HCT116 (cell line): ENCODE data around the gene FARSA. TPM values are rescaled to one million over a fixed set of nuclear protein-coding genes. Genes with fewer than 3 reads are reported as not detected.

ENCODE experiments used
- ATAC-seq: fragments of 200-7000 bp; cut with Tn5 transposase; 2 replicates; pipeline ENCODE4 v1.9.1; 2020; ENCODE audit warnings: mild to moderate bottlenecking, moderate library complexity
- BruUV-seq: library from RNA; stranded (reverse); fragments of 400-500 nt; replicated peaks from 2 replicates; lab custom pipeline; 2021; lab: Mats Ljungman, UMichigan
- CTCF ChIA-PET: fragments of 300-600 bp; sonication (Branson Sonifier 250); formaldehyde crosslinking; loops from one replicate; lab custom pipeline; 2021; ENCODE audit warnings: antibody characterized with exemption; lab: Charles Lee
- POLR2A ChIA-PET: fragments of 300-600, 350-600 bp; sonication (Branson Sonifier 250); formaldehyde crosslinking; loops from one replicate; lab custom pipeline; 2021; ENCODE audit warnings: antibody characterized with exemption; lab: Charles Lee
- RAD21 ChIA-PET, 2 experiments: fragments of 300-600 bp; sonication (Branson Sonifier 250); formaldehyde crosslinking; loops; one replicate each; lab custom pipeline; 2023; ENCODE audit warnings: low total read pairs in 2 of 2; ENCODE audit not compliant: uncharacterized antibody in 2 of 2, unreplicated experiment in 2 of 2, low non-redundant PET in 1 of 2; lab: Charles Lee
- DNase-seq: peaks from one replicate; pipeline ENCODE4 v3.0.0-alpha.2; 2010; ENCODE audit warnings: low read depth, low spot score
- H2AFZ ChIP-seq: fragments of 200-600 bp; shearing (Covaris generic), sonication (generic); 2 replicates; pipeline ENCODE4 v1.6.1; 2017; ENCODE audit warnings: low read depth, mixed run types, mixed read lengths, antibody characterized with exemption, low read length; ENCODE audit not compliant: poor library complexity, severe bottlenecking
- H3K27ac ChIP-seq: 2 replicates; pipeline ENCODE4 v1.5.1; 2012; ENCODE audit warnings: low read depth, low read length
- H3K27me3 ChIP-seq: fragments of 200-600 bp; sonication (generic); 2 replicates; pipeline ENCODE4 v1.6.1; 2016; ENCODE audit warnings: mixed run types, low read length, mixed read lengths; ENCODE audit not compliant: insufficient read depth
- H3K36me3 ChIP-seq, 2 experiments: fragments of 200-500 bp in 1 of 2; fragments of 200-600 bp in 1 of 2; sonication (Bioruptor generic) in 1 of 2; sonication (generic) in 1 of 2; 2 replicates each; pipeline versions ENCODE4 v1.5.1 to v1.6.1; 2014 to 2016; ENCODE audit warnings: low read length in 2 of 2, inconsistent platforms in 1 of 2, mixed read lengths in 1 of 2, mixed run types in 1 of 2; ENCODE audit not compliant: insufficient read depth in 2 of 2, control insufficient read depth in 1 of 2
- H3K4me1 ChIP-seq, 2 experiments: fragments of 200-600 bp in 1 of 2; sonication (generic) in 1 of 2; 2 replicates each; pipeline versions ENCODE4 v1.5.1 to v1.6.1; 2012 to 2017; ENCODE audit warnings: low read length in 2 of 2, inconsistent platforms in 1 of 2, mild to moderate bottlenecking in 1 of 2, mixed read lengths in 1 of 2, mixed run types in 1 of 2, moderate library complexity in 1 of 2; ENCODE audit not compliant: insufficient read depth in 2 of 2, control insufficient read depth in 1 of 2
- H3K4me2 ChIP-seq: fragments of 200-600 bp; sonication (generic); 2 replicates; pipeline ENCODE4 v1.6.1; 2017; ENCODE audit warnings: mixed run types, low read length, mixed read lengths
- H3K4me3 ChIP-seq, 2 experiments: fragments of 200-600 bp in 1 of 2; sonication (generic) in 1 of 2; replicated peaks in 1 of 2; 2 replicates each; pipeline ENCODE4 v1.5.1; 2011 to 2016; ENCODE audit warnings: low read length in 2 of 2, control low read depth in 1 of 2, low read depth in 1 of 2, mild to moderate bottlenecking in 1 of 2, mixed read lengths in 1 of 2, mixed run types in 1 of 2
- H3K79me2 ChIP-seq: fragments of 200-600 bp; sonication (generic); 2 replicates; pipeline ENCODE4 v1.6.1; 2017; ENCODE audit warnings: mild to moderate bottlenecking, mixed run types, low read length, moderate library complexity, mixed read lengths; ENCODE audit not compliant: insufficient read depth
- H3K9ac ChIP-seq: fragments of 200-600 bp; sonication (generic); 2 replicates; pipeline ENCODE4 v1.6.1; 2016; ENCODE audit warnings: low read length, mixed read lengths
- H3K9me2 ChIP-seq: fragments of 200-600 bp; sonication (generic), shearing (Covaris generic); 2 replicates; pipeline ENCODE4 v1.6.1; 2017; ENCODE audit warnings: mixed run types, mild to moderate bottlenecking, moderate library complexity; ENCODE audit not compliant: insufficient read depth
- H3K9me3 ChIP-seq, 2 experiments: fragments of 200-500 bp in 1 of 2; fragments of 200-600 bp in 1 of 2; sonication (Bioruptor generic) in 1 of 2; sonication (generic) in 1 of 2; 2 replicates each; pipeline ENCODE4 v1.6.1; 2014 to 2017; ENCODE audit warnings: low read length in 2 of 2, mixed read lengths in 2 of 2, inconsistent platforms in 1 of 2, low read depth in 1 of 2, mild to moderate bottlenecking in 1 of 2, mixed run types in 1 of 2, moderate library complexity in 1 of 2; ENCODE audit not compliant: control insufficient read depth in 1 of 2, insufficient read depth in 1 of 2
- H4K20me1 ChIP-seq: fragments of 200-600 bp; sonication (generic), shearing (Covaris generic); 2 replicates; pipeline ENCODE4 v1.6.1; 2017; ENCODE audit warnings: mixed run types, mild to moderate bottlenecking, moderate library complexity; ENCODE audit not compliant: insufficient read depth
- ATF3 ChIP-seq: IDR thresholded peaks from 2 replicates; pipeline ENCODE4 v1.6.1; 2012
- CBX3 ChIP-seq: IDR thresholded peaks from 2 replicates; pipeline ENCODE4 v1.6.1; 2012; ENCODE audit warnings: low read depth
- CEBPB ChIP-seq: IDR thresholded peaks from 2 replicates; pipeline ENCODE4 v1.6.1; 2012; ENCODE audit warnings: low read depth
- CTCF ChIP-seq, 3 experiments: fragments of 200-600 bp in 1 of 3; sonication (generic) in 1 of 3; IDR thresholded peaks in 2 of 3; conservative IDR thresholded peaks in 1 of 3; 2 replicates each; pipeline ENCODE4 v1.5.1; 2012 to 2017; ENCODE audit warnings: low read depth in 2 of 3, low read length in 2 of 3, antibody characterized with exemption in 1 of 3, borderline replicate concordance in 1 of 3, control low read depth in 1 of 3, mild to moderate bottlenecking in 1 of 3, mixed read lengths in 1 of 3, mixed run types in 1 of 3, moderate library complexity in 1 of 3; ENCODE audit not compliant: insufficient read depth in 1 of 3
- EGR1 ChIP-seq: IDR thresholded peaks from 2 replicates; pipeline ENCODE4 v1.6.1; 2012; ENCODE audit warnings: low read depth
- EZH2phosphoT487 ChIP-seq: fragments of 200-600 bp; IDR thresholded peaks from 2 replicates; pipeline ENCODE4 v1.6.1; 2018; ENCODE audit warnings: antibody characterized with exemption, borderline replicate concordance
- FOSL1 ChIP-seq: IDR thresholded peaks from 2 replicates; pipeline ENCODE4 v1.6.1; 2012; ENCODE audit warnings: low read depth
- JUND ChIP-seq: IDR thresholded peaks from 2 replicates; pipeline ENCODE4 v1.6.1; 2012
- MAX ChIP-seq: IDR thresholded peaks from 2 replicates; pipeline ENCODE4 v1.6.1; 2012
- POLR2A ChIP-seq: IDR thresholded peaks from 2 replicates; pipeline ENCODE4 v1.7.0; 2011; ENCODE audit warnings: borderline replicate concordance; ENCODE audit not compliant: insufficient read depth, insufficient read length; ENCODE audit errors: extremely low read depth
- RAD21 ChIP-seq: IDR thresholded peaks from 2 replicates; pipeline ENCODE4 v1.6.1; 2012; ENCODE audit warnings: low read depth, mild to moderate bottlenecking
- REST ChIP-seq: IDR thresholded peaks from 2 replicates; pipeline ENCODE4 v1.6.1; 2012; ENCODE audit warnings: low read depth
- SIN3A ChIP-seq: IDR thresholded peaks from 2 replicates; pipeline ENCODE4 v1.6.1; 2012; ENCODE audit warnings: low read depth
- TCF7L2 ChIP-seq: IDR thresholded peaks from 2 replicates; pipeline ENCODE4 v1.7.0; 2011; ENCODE audit warnings: borderline replicate concordance, inconsistent platforms; ENCODE audit not compliant: insufficient read depth, insufficient read length; ENCODE audit errors: extremely low read depth
- YY1 ChIP-seq: IDR thresholded peaks from 2 replicates; pipeline ENCODE4 v1.6.1; 2011; ENCODE audit warnings: low read length, low read depth, moderate library complexity, mild to moderate bottlenecking; ENCODE audit not compliant: insufficient replicate concordance; ENCODE audit errors: extremely low read depth
- ZBTB33 ChIP-seq: IDR thresholded peaks from 2 replicates; pipeline ENCODE4 v1.6.1; 2011; ENCODE audit warnings: mild to moderate bottlenecking, low read length, moderate library complexity; ENCODE audit not compliant: insufficient replicate concordance; ENCODE audit errors: extremely low read depth
- ZFX ChIP-seq: fragments of 450-650 bp; IDR thresholded peaks from 2 replicates; pipeline ENCODE4 v1.6.1; 2017
- ZNF274 ChIP-seq: fragments of 200-500 bp; sonication (Bioruptor generic); IDR thresholded peaks from 2 replicates; pipeline ENCODE4 v1.6.1; 2014; ENCODE audit warnings: mild to moderate bottlenecking, low read depth, low read length, inconsistent platforms
- intact Hi-C: fragments of 100-400 bp; cut with micrococcal nuclease; formaldehyde crosslinking; loops from 2 replicates; pipeline ENCODE4 v1.10.0; 2022
- total RNA-seq: library from RNA; stranded (reverse); gene quantifications from one replicate; pipeline ENCODE4 v1.2.1, GENCODE V29; 2021; ENCODE audit not compliant: unreplicated experiment

The FARSA gene
- total RNA-seq, 1 experiment from 2014 or later: 129 TPM

GRCh38 chr19:12940897-12941296 lies 7.4 kb upstream of the FARSA start:
- DNase-seq (no peak), ATAC-seq (no peak)
- no peaks in the 10 kb centered on the region for H4K20me1 ChIP-seq
- ChIA-PET RAD21 (no interaction called here), POLR2A (no interaction called here), CTCF (interaction anchor here (0.6 kb wide), 1 partner anchor 19 kb away, joined by 3 read pairs; no protein-coding TSS in a partner anchor)
- H3K27ac ChIP-seq: peak overlapping the region; percentile 37
- H3K4me3 ChIP-seq: no peak overlapping the region
- H3K4me2 ChIP-seq: peak overlapping the region; percentile 87; the same call in 1 of the 2 replicates
- H2AFZ ChIP-seq: no peak overlapping the region
- H3K9ac ChIP-seq: no peak overlapping the region
- no peaks in the 10 kb centered on the region for H3K9me2 ChIP-seq
- intact Hi-C loops: no loop called here
- peaks cover 29 to 47% of the 10 kb centered on the region in 2 experiments for H3K36me3 ChIP-seq
- H3K27me3 ChIP-seq: no peaks in the 10 kb centered on the region
- H3K9me3 ChIP-seq: no peaks in the 10 kb centered on the region
- peaks cover 15 to 42% of the 10 kb centered on the region in 2 experiments for H3K4me1 ChIP-seq
- H3K79me2 ChIP-seq: peaks cover 48% of the 10 kb centered on the region
- no TSS peak for BruUV-seq
- TF ChIP-seq EZH2phosphoT487: no peak
- TF ChIP-seq CTCF (IDR thresholded peaks at IDR 0.05 in 2 of 3, conservative IDR thresholded peaks at IDR 0.05 in 1 of 3; ENCODE audit: borderline replicate concordance in 1 of 3, insufficient read depth in 1 of 3, low read depth in 2 of 3, low read length in 2 of 3): no peak
- no peak for TF ChIP-seq JUND
- TF ChIP-seq FOSL1: no peak
- TF ChIP-seq ATF3: no peak
- TF ChIP-seq ZNF274: no peak
- no peak for TF ChIP-seq MAX
- no peak for TF ChIP-seq SIN3A
- no peak for TF ChIP-seq RAD21
- no peak for TF ChIP-seq YY1
- no peak for TF ChIP-seq CBX3
- no peak for TF ChIP-seq POLR2A
- TF ChIP-seq TCF7L2: no peak
- TF ChIP-seq REST: no peak
- TF ChIP-seq ZFX: no peak
- TF ChIP-seq EGR1: no peak
- no peak for TF ChIP-seq CEBPB
- TF ChIP-seq ZBTB33: no peak
- TF ChIP-seq, all 23 proteins: peak for 0
